ENCODE results near the gene ALDOC. TPM values are rescaled to one million over a fixed set of nuclear protein-coding genes. Genes with fewer than 3 reads are reported as not detected.

ALDOC gene
- total RNA-seq, 1 donor from 2014 or later, result 24.8 TPM

GRCh38 chr17:28618464-28618863 is 41.8 kb upstream of the ALDOC start:
- Histone ChIP-seq H3K27me3 (no peaks in the 10 kb centered on the region), H3K36me3 (peaks cover 94 to 96% of the 10 kb centered on the region in 2 donors), H3K27ac (no peak overlapping the region), H3K9me3 (no peaks in the 10 kb centered on the region), H3K4me3 (no peak overlapping the region), H3K4me1 (no peaks in the 10 kb centered on the region)
- intact Hi-C loops (cut with DNase I), result no loop called here
- TF ChIP-seq CTCF (IDR thresholded peaks at IDR 0.05), result no peak
- no peak for DNase-seq (ENCODE audit: low spot score in 2 of 2)

- peaks cover 72 to 74% of the 10 kb centered on the region in 2 donors for H3K36me3 ChIP-seq
- intact Hi-C loops (cut with DNase I), result no loop called here
Measured at GRCh38 chr17:28616281-28616680, 39.6 kb upstream of the ALDOC start.

GRCh38 chr17:28615260-28615940 is 38.7 kb upstream of the ALDOC start:
- H3K36me3 ChIP-seq, result peaks cover 63 to 65% of the 10 kb centered on the region in 2 donors
- intact Hi-C loops (cut with DNase I), result no loop called here

More at GRCh38 chr17:28616281-28616680, 39.6 kb upstream of the ALDOC start:
- Histone ChIP-seq H3K9me3 (no peaks in the 10 kb centered on the region), H3K4me3 (no peak overlapping the region), H3K27me3 (no peaks in the 10 kb centered on the region), H3K27ac (no peak overlapping the region), H3K4me1 (no peaks in the 10 kb centered on the region)
- TF ChIP-seq CTCF (IDR thresholded peaks at IDR 0.05), result no peak
- DNase-seq (ENCODE audit: low spot score in 2 of 2), result no peak

GRCh38 chr17:28613931-28614381 is 37.3 kb upstream of the ALDOC start, which contains the start of gene RSKR:
Gene RSKR, minus strand, starts transcription at chr17:28614185. Its CDS starts 24 bp downstream, at chr17:28614161.
- Histone ChIP-seq H3K27me3 (no peaks in the 10 kb centered on the region), H3K4me3 (no peak within 1 kb of the TSS), H3K4me1 (no peaks in the 10 kb centered on the region), H3K9me3 (no peaks in the 10 kb centered on the region), H3K36me3 (peaks cover 49 to 51% of the 10 kb centered on the region in 2 donors), H3K27ac (no peak within 1 kb of the TSS)
- DNase-seq (ENCODE audit: low spot score in 2 of 2), result no peak
- TF ChIP-seq CTCF (IDR thresholded peaks at IDR 0.05), result no peak
- intact Hi-C loops (cut with DNase I), result loop anchor here (2.0 kb wide), 1 partner anchor 65 kb away; no protein-coding TSS in a partner anchor

More at GRCh38 chr17:28615260-28615940, 38.7 kb upstream of the ALDOC start:
- Histone ChIP-seq H3K4me1 (no peaks in the 10 kb centered on the region), H3K9me3 (no peaks in the 10 kb centered on the region), H3K27ac (no peak overlapping the region), H3K4me3 (no peak overlapping the region), H3K27me3 (no peaks in the 10 kb centered on the region)
- DNase-seq (ENCODE audit: low spot score in 2 of 2), result no peak
- no peak for TF ChIP-seq CTCF (IDR thresholded peaks at IDR 0.05)

GRCh38 chr17:28612936-28613872 is 36.5 kb upstream of the ALDOC start:
- TF ChIP-seq CTCF (IDR thresholded peaks at IDR 0.05), result peak; percentile 43 to 67 (median 46)
- intact Hi-C loops (cut with DNase I), result loop anchor here (2.0 kb wide), 1 partner anchor 64 kb away; no protein-coding TSS in a partner anchor
- Histone ChIP-seq H3K4me1 (no peaks in the 10 kb centered on the region), H3K27me3 (no peaks in the 10 kb centered on the region), H3K27ac (no peak overlapping the region), H3K4me3 (no peak overlapping the region), H3K9me3 (no peaks in the 10 kb centered on the region), H3K36me3 (peaks cover 41 to 43% of the 10 kb centered on the region in 2 donors)
- no peak for DNase-seq (ENCODE audit: low spot score in 2 of 2)

Measured in ascending aorta (tissue), 2 donors.